AG10803 (cell line): Measurements from ENCODE around the gene MAML3.
A peak's percentile ranks its signal among the peaks of the same experiment; 100 is the strongest.

Experiments used
- DNase-seq: peaks from one replicate; pipeline ENCODE4 v3.0.0; 2010; ENCODE audit warnings: low read depth
- H3K4me3 ChIP-seq: 2 replicates; pipeline ENCODE4 v1.5.1; 2011; ENCODE audit warnings: mild to moderate bottlenecking, low read length, control low read depth
- CTCF ChIP-seq: conservative IDR thresholded peaks from 2 replicates; pipeline ENCODE4 v1.5.1; 2011; ENCODE audit warnings: mild to moderate bottlenecking, low read length, control low read depth, inconsistent platforms

Gene MAML3

GRCh38 chr4:139943277-139943676, 210.7 kb downstream of the MAML3 start:
- DNase-seq = no peak
- no peak for TF ChIP-seq CTCF
- no peak overlapping the region for H3K4me3 ChIP-seq

GRCh38 chr4:139942241-139942640, 211.7 kb downstream of the MAML3 start:
- DNase-seq = no peak
- H3K4me3 ChIP-seq = no peak overlapping the region
- no peak for TF ChIP-seq CTCF

- peak; percentile 52 for DNase-seq
- TF ChIP-seq CTCF = no peak
Observed at GRCh38 chr4:139940600-139940999, 213.4 kb downstream of the MAML3 start.

GRCh38 chr4:139938414-139938813, 215.6 kb downstream of the MAML3 start:
- no peak for DNase-seq
- no peak for TF ChIP-seq CTCF
- no peak overlapping the region for H3K4me3 ChIP-seq

More at GRCh38 chr4:139940600-139940999, 213.4 kb downstream of the MAML3 start:
- no peak overlapping the region for H3K4me3 ChIP-seq

- no peak for TF ChIP-seq CTCF
- H3K4me3 ChIP-seq = no peak overlapping the region
- DNase-seq = no peak
Observed at GRCh38 chr4:139935911-139936310, 218.1 kb downstream of the MAML3 start.

- no peak overlapping the region for H3K4me3 ChIP-seq
- no peak for DNase-seq
- no peak for TF ChIP-seq CTCF
Observed at GRCh38 chr4:139934708-139935195, 219.2 kb downstream of the MAML3 start.

GRCh38 chr4:139934057-139934707, 219.8 kb downstream of the MAML3 start:
- no peak overlapping the region for H3K4me3 ChIP-seq
- TF ChIP-seq CTCF = no peak
- DNase-seq = peak; percentile 62
